Pulmonary artery endothelial cell (primary cell): Measurements from ENCODE around the gene CPNE1. TPM values are rescaled to one million over a fixed set of nuclear protein-coding genes. Genes with fewer than 3 reads are reported as not detected.
"Not testable (repeated sequence)": the region's sequence is repeated elsewhere in the genome, so short reads cannot be mapped to it uniquely, and the experiment has no call there.

Experiments
- DNase-seq: peaks from one replicate; pipeline ENCODE4 v3.0.0-alpha.2; 2011; ENCODE audit warnings: low read depth, low spot score
- total RNA-seq: library from RNA; depleted of rRNA; stranded (reverse); fragments of >200 nt; gene quantifications from 2 replicates; pipeline ENCODE4 v1.2.3, GENCODE V29; 2014

CPNE1 gene
- total RNA-seq, 1 donor from 2014 or later = 166 TPM

- DNase-seq = no peak
Measured at GRCh38 chr20:35698298-35699126, 33.8 kb upstream of the CPNE1 start.

GRCh38 chr20:35697696-35698297, 33.1 kb upstream of the CPNE1 start:
- no peak for DNase-seq

- no peak for DNase-seq
Measured at GRCh38 chr20:35695978-35696377, 31.3 kb upstream of the CPNE1 start.

GRCh38 chr20:35695245-35695749, 30.6 kb upstream of the CPNE1 start:
- DNase-seq = no peak

- DNase-seq = no peak
Measured at GRCh38 chr20:35690265-35690664, 25.6 kb upstream of the CPNE1 start.

- DNase-seq = not testable (repeated sequence)
Measured at GRCh38 chr20:35686872-35687271, 22.2 kb upstream of the CPNE1 start.

GRCh38 chr20:35685368-35685767, 20.7 kb upstream of the CPNE1 start:
- not testable (repeated sequence) for DNase-seq

GRCh38 chr20:35681960-35682359, 17.3 kb upstream of the CPNE1 start:
- DNase-seq = no peak

- no peak for DNase-seq
Measured at GRCh38 chr20:35680452-35681183, 15.9 kb upstream of the CPNE1 start.

- DNase-seq = no peak
Measured at GRCh38 chr20:35674921-35675320, 10.2 kb upstream of the CPNE1 start.

- no peak for DNase-seq
Measured at GRCh38 chr20:35673884-35674283, 9.2 kb upstream of the CPNE1 start.

- no peak for DNase-seq
Measured at GRCh38 chr20:35669681-35670080, 5.0 kb upstream of the CPNE1 start.

GRCh38 chr20:35669221-35669620, 4.5 kb upstream of the CPNE1 start:
- DNase-seq = no peak

- DNase-seq = no peak
Measured at GRCh38 chr20:35665949-35666288, 1.2 kb upstream of the CPNE1 start.

GRCh38 chr20:35663516-35664465, 909 bp downstream of the CPNE1 start:
- DNase-seq = no peak

GRCh38 chr20:35662551-35662950, 2.1 kb downstream of the CPNE1 start:
- no peak for DNase-seq

- DNase-seq = no peak
Measured at GRCh38 chr20:35661908-35662307, 2.8 kb downstream of the CPNE1 start.

- DNase-seq = no peak
Measured at GRCh38 chr20:35661053-35661452, 3.6 kb downstream of the CPNE1 start.

- no peak for DNase-seq
Measured at GRCh38 chr20:35660122-35660937, 4.4 kb downstream of the CPNE1 start.

- no peak for DNase-seq
Measured at GRCh38 chr20:35657271-35657670, 7.4 kb downstream of the CPNE1 start.
